ENCODE results near the gene RXRA.
A peak's percentile ranks its signal among the peaks of the same experiment; 100 is the strongest.

The RXRA gene

DNA sequence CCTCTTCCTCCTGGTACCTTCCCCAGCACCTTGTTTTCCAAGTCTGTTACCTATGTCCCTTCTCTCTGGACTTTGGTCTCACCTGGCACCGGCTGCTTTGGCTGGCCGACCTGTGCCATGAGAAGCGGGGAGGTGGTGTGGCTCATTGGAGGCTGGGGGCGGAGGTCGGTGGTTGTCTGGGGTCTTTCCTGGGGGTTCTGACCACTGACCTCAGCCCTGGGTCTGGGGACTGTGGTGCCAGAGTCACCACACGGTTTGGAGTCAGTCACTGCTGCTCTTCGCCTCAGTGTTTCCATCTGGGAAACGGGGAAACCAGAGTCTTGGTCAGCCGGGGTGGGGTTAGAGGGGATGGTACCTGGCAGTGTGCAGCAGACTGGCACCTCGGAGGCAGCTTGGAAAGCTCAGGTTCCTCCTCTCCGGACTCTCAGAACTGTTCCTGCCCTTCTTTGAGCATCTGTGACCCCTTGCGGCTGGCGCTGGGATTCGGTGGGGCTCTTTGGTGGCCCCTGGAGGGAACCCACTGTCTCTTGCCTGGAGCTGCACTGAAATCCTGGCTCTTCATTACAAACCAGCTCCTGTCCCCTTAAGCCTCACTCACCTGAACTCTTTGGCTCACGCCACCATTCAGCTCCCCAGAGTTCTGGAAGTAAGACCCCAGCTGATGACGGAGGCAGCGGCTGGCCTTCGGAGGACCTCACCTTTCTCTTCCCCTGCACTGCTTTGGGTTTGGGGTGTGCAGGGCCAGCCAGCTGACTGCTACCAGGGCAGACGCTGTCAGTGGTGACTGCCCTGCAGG, 4.1 kb upstream of the RXRA start:
- no peaks in the 10 kb centered on the region for H3K36me3 ChIP-seq (ENCODE audit: control insufficient read depth, low read depth, low read length)
- H3K9me3 ChIP-seq (ENCODE audit: control insufficient read depth, low read depth, low read length), result no peaks in the 10 kb centered on the region
- H3K9ac ChIP-seq (ENCODE audit: low read length), result no peak overlapping the region
- no peak overlapping the region for H3K27ac ChIP-seq (ENCODE audit: low read length)
- no peaks in the 10 kb centered on the region for H3K27me3 ChIP-seq (ENCODE audit: control insufficient read depth, insufficient read depth, low read length)
- no peak overlapping the region for H3K4me3 ChIP-seq (ENCODE audit: low read length)
- peaks cover 10% of the 10 kb centered on the region for H3K4me1 ChIP-seq (ENCODE audit: control insufficient read depth, low read depth, low read length)

- Histone ChIP-seq H3K36me3 (ENCODE audit: control insufficient read depth, low read depth, low read length) (no peaks in the 10 kb centered on the region), H3K27ac (ENCODE audit: low read length) (no peak overlapping the region), H3K4me3 (ENCODE audit: low read length) (no peak overlapping the region), H3K4me1 (ENCODE audit: control insufficient read depth, low read depth, low read length) (peaks cover 14% of the 10 kb centered on the region), H3K9me3 (ENCODE audit: control insufficient read depth, low read depth, low read length) (no peaks in the 10 kb centered on the region), H3K9ac (ENCODE audit: low read length) (no peak overlapping the region), H3K27me3 (ENCODE audit: control insufficient read depth, insufficient read depth, low read length) (no peaks in the 10 kb centered on the region)
Observed at GRCh38 chr9:134322781-134323241, 3.4 kb upstream of the RXRA start.

- H3K4me3 ChIP-seq (ENCODE audit: low read length), result no peak overlapping the region
- no peak overlapping the region for H3K27ac ChIP-seq (ENCODE audit: low read length)
- no peak overlapping the region for H3K9ac ChIP-seq (ENCODE audit: low read length)
- H3K36me3 ChIP-seq (ENCODE audit: control insufficient read depth, low read depth, low read length), result no peaks in the 10 kb centered on the region
- peaks cover 17% of the 10 kb centered on the region for H3K4me1 ChIP-seq (ENCODE audit: control insufficient read depth, low read depth, low read length)
- H3K9me3 ChIP-seq (ENCODE audit: control insufficient read depth, low read depth, low read length), result no peaks in the 10 kb centered on the region
- H3K27me3 ChIP-seq (ENCODE audit: control insufficient read depth, insufficient read depth, low read length), result no peaks in the 10 kb centered on the region
Observed at GRCh38 chr9:134323741-134324358, 2.4 kb upstream of the RXRA start.

- Histone ChIP-seq H3K9ac (ENCODE audit: low read length) (peak overlapping the region; percentile 77), H3K36me3 (ENCODE audit: control insufficient read depth, low read depth, low read length) (no peaks in the 10 kb centered on the region), H3K27ac (ENCODE audit: low read length) (no peak overlapping the region), H3K4me3 (ENCODE audit: low read length) (peak overlapping the region; percentile 79), H3K27me3 (ENCODE audit: control insufficient read depth, insufficient read depth, low read length) (no peaks in the 10 kb centered on the region), H3K4me1 (ENCODE audit: control insufficient read depth, low read depth, low read length) (peaks cover 17% of the 10 kb centered on the region), H3K9me3 (ENCODE audit: control insufficient read depth, low read depth, low read length) (no peaks in the 10 kb centered on the region)
Observed at GRCh38 chr9:134324359-134325095, 1.7 kb upstream of the RXRA start.

DNA sequence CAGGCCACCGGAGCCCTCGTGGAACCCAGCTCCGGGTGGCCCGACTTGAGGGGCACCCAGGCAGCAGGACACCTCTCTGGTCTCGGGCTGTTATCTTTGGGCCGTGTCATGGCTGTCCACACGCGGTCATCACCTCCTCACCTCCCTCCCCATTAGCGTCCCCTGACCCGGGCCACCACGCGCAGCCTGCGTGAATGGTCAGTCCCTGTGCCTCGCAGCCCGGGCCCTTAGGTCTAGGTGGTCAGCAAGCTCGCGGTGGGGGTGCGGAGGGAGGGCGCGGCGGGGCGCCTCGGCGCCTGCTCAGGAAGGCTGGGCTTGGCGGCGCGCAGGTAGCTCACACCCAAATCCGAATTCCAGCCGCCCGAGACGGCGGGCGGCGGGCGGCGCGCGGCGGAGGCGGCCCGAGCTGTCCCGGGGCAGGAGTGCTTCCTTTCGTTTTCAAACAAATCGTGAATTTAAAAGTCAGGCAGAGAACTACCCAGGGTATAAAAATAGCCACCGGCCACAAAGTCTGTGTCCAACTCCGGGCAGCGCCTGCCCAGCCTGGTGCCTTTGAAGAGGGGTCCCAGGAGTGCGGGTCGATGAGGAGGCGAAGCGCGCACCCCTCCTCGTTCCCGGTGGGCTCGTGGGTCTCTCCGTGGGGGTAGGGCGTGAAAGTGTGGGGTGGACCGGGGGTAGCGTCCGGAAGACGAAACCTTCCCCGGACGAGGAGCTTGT, 1.0 kb upstream of the RXRA start:
- Histone ChIP-seq H3K4me1 (ENCODE audit: control insufficient read depth, low read depth, low read length) (peaks cover 13% of the 10 kb centered on the region), H3K27me3 (ENCODE audit: control insufficient read depth, insufficient read depth, low read length) (no peaks in the 10 kb centered on the region), H3K36me3 (ENCODE audit: control insufficient read depth, low read depth, low read length) (no peaks in the 10 kb centered on the region)

GRCh38 chr9:134326724-134327601, 708 bp downstream of the RXRA start:
- Histone ChIP-seq H3K9me3 (ENCODE audit: control insufficient read depth, low read depth, low read length) (no peaks in the 10 kb centered on the region), H3K9ac (ENCODE audit: low read length) (peak overlapping the region; percentile 49), H3K4me3 (ENCODE audit: low read length) (peak overlapping the region; percentile 71), H3K4me1 (ENCODE audit: control insufficient read depth, low read depth, low read length) (peaks cover 7% of the 10 kb centered on the region), H3K27ac (ENCODE audit: low read length) (no peak overlapping the region), H3K36me3 (ENCODE audit: control insufficient read depth, low read depth, low read length) (no peaks in the 10 kb centered on the region), H3K27me3 (ENCODE audit: control insufficient read depth, insufficient read depth, low read length) (no peaks in the 10 kb centered on the region)

More for the DNA sequence above, 1.0 kb upstream of the RXRA start:
- Histone ChIP-seq H3K9ac (ENCODE audit: low read length) (peak overlapping the region; percentile 77), H3K4me3 (ENCODE audit: low read length) (peak overlapping the region; percentile 79), H3K9me3 (ENCODE audit: control insufficient read depth, low read depth, low read length) (no peaks in the 10 kb centered on the region), H3K27ac (ENCODE audit: low read length) (no peak overlapping the region)

DNA sequence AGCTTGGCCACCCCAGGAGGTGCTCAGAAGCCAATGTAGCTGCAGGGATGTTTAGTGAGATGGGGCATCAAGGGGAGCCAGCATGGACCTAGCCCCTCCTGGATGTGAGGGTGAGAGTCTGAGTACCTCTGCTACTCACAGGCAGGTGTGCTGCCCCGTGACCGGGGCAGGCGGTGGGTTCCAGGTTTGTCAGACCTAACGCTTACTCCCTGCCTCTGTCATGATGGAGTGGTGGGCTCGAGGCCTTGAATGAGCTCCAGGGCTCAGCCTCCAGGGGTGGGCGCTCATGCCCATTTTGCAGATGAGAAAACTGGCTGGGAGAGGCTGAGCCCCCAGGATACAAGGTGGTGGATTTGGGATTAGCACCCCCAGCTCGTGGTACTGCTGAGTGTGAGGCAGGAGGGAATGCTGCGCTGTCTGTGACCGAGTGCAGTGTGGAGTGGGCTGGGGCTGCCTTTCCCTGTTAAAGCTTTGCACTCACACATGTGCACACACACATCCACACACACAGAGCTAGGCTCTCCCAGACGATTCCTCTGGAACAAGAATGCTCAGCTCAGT, 1.5 kb downstream of the RXRA start:
- Histone ChIP-seq H3K27ac (ENCODE audit: low read length) (no peak overlapping the region), H3K27me3 (ENCODE audit: control insufficient read depth, insufficient read depth, low read length) (no peaks in the 10 kb centered on the region), H3K9ac (ENCODE audit: low read length) (no peak overlapping the region), H3K9me3 (ENCODE audit: control insufficient read depth, low read depth, low read length) (no peaks in the 10 kb centered on the region), H3K36me3 (ENCODE audit: control insufficient read depth, low read depth, low read length) (no peaks in the 10 kb centered on the region), H3K4me1 (ENCODE audit: control insufficient read depth, low read depth, low read length) (peaks cover 7% of the 10 kb centered on the region), H3K4me3 (ENCODE audit: low read length) (peak overlapping the region; percentile 71)

- Histone ChIP-seq H3K9me3 (ENCODE audit: control insufficient read depth, low read depth, low read length) (no peaks in the 10 kb centered on the region), H3K4me1 (ENCODE audit: control insufficient read depth, low read depth, low read length) (peaks cover 7% of the 10 kb centered on the region), H3K27me3 (ENCODE audit: control insufficient read depth, insufficient read depth, low read length) (no peaks in the 10 kb centered on the region), H3K36me3 (ENCODE audit: control insufficient read depth, low read depth, low read length) (no peaks in the 10 kb centered on the region), H3K9ac (ENCODE audit: low read length) (no peak overlapping the region), H3K27ac (ENCODE audit: low read length) (no peak overlapping the region), H3K4me3 (ENCODE audit: low read length) (no peak overlapping the region)
Observed at GRCh38 chr9:134328341-134328840, 2.1 kb downstream of the RXRA start.

- H3K4me3 ChIP-seq (ENCODE audit: low read length), result no peak overlapping the region
- H3K27ac ChIP-seq (ENCODE audit: low read length), result no peak overlapping the region
- no peaks in the 10 kb centered on the region for H3K27me3 ChIP-seq (ENCODE audit: control insufficient read depth, insufficient read depth, low read length)
- no peak overlapping the region for H3K9ac ChIP-seq (ENCODE audit: low read length)
- H3K9me3 ChIP-seq (ENCODE audit: control insufficient read depth, low read depth, low read length), result no peaks in the 10 kb centered on the region
- H3K4me1 ChIP-seq (ENCODE audit: control insufficient read depth, low read depth, low read length), result peaks cover 7% of the 10 kb centered on the region
- no peaks in the 10 kb centered on the region for H3K36me3 ChIP-seq (ENCODE audit: control insufficient read depth, low read depth, low read length)
Observed at GRCh38 chr9:134328841-134329575, 2.8 kb downstream of the RXRA start.

GRCh38 chr9:134329576-134329855, 3.3 kb downstream of the RXRA start:
- H3K4me1 ChIP-seq (ENCODE audit: control insufficient read depth, low read depth, low read length), result peaks cover 7% of the 10 kb centered on the region
- H3K27me3 ChIP-seq (ENCODE audit: control insufficient read depth, insufficient read depth, low read length), result no peaks in the 10 kb centered on the region
- H3K27ac ChIP-seq (ENCODE audit: low read length), result no peak overlapping the region
- H3K9me3 ChIP-seq (ENCODE audit: control insufficient read depth, low read depth, low read length), result no peaks in the 10 kb centered on the region
- H3K36me3 ChIP-seq (ENCODE audit: control insufficient read depth, low read depth, low read length), result no peaks in the 10 kb centered on the region
- no peak overlapping the region for H3K9ac ChIP-seq (ENCODE audit: low read length)
- no peak overlapping the region for H3K4me3 ChIP-seq (ENCODE audit: low read length)

Measured in iPS-18a (cell line).